NCI-H146 (cell line): ENCODE measurements around the gene KRTAP5-10.
"Not testable (repeated sequence)": the region's sequence is repeated elsewhere in the genome, so short reads cannot be mapped to it uniquely, and the experiment has no call there.

Source experiments
- DNase-seq: peaks from one replicate; lab custom pipeline; 2025; lab: John Stamatoyannopoulos, UW

Gene KRTAP5-10

GRCh38 chr11:71542879-71543777, 22.2 kb upstream of the KRTAP5-10 start:
- DNase-seq: no peak

- DNase-seq: no peak
These were observed 21.5 kb upstream of the KRTAP5-10 start for GRCh38 chr11:71543866-71544265.

GRCh38 chr11:71544525-71545214, 20.7 kb upstream of the KRTAP5-10 start:
- DNase-seq: no peak

DNA sequence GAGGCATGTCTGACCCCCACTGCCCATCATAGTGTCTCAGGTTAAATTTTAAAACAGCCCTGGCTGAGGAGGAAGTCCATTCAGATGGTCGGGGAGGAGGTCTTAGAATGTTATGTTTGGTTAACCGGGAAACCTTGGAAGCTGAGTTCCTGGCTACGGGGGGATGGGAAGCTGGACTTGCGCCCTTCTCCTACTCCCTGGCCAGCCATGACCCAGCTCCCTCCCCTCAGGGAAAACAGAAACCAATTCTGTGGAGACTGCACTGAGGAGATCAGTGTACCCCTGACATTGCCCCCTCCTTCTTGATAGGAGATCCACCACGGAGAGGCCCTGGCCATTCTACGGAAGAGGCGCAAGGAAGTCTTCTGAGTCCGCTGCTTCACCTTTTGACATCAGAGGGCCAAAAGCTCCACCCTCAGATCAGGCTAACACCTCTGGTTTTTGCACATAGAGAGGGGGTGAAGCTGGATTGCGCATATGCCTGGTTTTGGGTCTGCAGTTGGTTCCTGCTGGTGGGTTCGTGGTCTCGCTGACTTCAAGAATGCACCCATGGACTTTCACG, 19.9 kb upstream of the KRTAP5-10 start:
- DNase-seq: no peak

DNA sequence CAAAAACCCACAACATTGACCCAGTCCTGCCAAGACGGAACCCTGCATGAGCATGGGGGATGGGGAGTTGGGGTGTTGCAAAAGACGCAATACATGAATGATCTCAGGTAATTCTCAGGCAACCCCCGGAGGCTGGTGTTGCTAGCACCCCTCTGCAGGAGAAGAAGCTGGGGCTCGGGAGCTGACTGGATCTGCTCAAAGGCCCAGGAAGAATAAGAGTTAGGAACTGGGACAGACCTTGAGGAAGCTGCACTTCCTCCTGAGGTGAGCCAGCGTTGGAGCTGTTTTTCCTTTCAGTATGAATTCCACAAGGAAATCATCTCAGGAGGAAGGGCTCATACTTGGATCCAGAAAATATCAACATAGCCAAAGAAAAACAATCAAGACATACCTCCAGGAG, 17.2 kb upstream of the KRTAP5-10 start, which contains the start of gene KRTAP5-9:
Gene KRTAP5-9, plus strand, starts transcription at position 301 of the 400 bp plus-strand sequence. CDS start 238 bp downstream, outside the sequence.
- no peak for DNase-seq

DNA sequence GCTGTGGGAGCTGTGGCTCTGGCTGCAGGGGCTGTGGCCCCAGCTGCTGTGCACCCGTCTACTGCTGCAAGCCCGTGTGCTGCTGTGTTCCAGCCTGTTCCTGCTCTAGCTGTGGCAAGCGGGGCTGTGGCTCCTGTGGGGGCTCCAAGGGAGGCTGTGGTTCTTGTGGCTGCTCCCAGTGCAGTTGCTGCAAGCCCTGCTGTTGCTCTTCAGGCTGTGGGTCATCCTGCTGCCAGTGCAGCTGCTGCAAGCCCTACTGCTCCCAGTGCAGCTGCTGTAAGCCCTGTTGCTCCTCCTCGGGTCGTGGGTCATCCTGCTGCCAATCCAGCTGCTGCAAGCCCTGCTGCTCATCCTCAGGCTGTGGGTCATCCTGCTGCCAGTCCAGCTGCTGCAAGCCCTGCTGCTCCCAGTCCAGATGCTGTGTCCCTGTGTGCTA, 16.6 kb upstream of the KRTAP5-10 start:
- DNase-seq: no peak

DNA sequence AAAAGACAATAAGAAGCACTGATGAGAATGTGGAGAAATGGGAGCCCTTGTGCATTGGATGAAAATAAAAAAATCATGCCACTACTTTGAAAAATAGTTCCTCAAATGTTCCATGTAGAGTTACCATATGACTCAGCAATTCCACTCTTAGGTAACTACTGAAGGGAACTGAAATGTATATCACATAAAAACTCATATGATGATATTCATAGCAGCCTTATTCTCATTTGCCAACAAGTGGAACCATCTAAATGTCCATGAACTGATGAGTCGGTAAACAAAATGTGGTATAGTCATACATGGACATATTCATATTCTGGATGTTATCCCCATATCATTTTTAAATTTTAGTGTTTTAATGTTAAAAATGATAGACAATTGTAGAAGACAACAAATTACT, 13.7 kb upstream of the KRTAP5-10 start:
- DNase-seq: no peak

DNA sequence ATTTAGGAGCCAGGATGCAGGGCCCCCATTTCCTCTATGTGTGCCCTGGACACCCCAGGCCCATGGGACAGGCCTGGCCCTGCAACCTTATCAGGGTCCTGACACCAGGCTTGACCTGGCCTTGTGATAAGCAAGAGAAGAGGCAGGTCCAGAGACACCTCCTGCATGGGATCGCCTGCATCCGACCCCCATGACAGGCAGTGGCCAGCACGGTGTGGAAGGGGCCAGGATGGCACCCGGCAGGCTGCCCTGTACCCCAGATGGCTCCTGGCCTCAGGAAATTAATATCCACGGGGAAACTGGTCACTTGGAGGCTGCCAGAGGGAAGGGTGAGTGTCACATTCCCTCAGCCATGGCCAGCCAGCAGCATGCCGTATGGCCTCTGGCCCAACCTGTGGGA, 10.4 kb upstream of the KRTAP5-10 start:
- no peak for DNase-seq

- DNase-seq: no peak
These were observed 9.9 kb upstream of the KRTAP5-10 start for GRCh38 chr11:71555508-71555907.

- no peak for DNase-seq
These were observed 9.3 kb upstream of the KRTAP5-10 start for GRCh38 chr11:71556018-71556417.

- no peak for DNase-seq
These were observed 8.1 kb upstream of the KRTAP5-10 start for GRCh38 chr11:71557257-71557656.

GRCh38 chr11:71558996-71559395, 6.4 kb upstream of the KRTAP5-10 start:
- DNase-seq: no peak

DNA sequence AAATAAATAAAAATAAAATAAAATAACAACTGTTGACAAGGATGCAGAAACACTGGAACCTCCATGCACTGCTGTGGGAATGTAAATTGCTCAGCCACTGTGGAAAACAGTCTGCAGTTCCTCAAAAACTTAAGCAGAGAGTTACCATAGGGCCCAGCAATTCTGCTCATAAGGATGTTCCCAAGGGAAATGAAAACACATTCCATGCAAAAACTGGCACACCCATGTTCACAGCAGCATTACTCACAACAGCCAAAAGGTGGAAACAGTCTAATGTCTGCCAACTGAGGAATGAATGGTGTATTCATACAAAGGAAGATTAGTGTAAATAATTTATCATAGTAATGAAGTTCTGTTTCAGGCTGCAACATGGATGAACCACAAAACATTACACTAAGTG, 3.2 kb upstream of the KRTAP5-10 start:
- DNase-seq: no peak

DNA sequence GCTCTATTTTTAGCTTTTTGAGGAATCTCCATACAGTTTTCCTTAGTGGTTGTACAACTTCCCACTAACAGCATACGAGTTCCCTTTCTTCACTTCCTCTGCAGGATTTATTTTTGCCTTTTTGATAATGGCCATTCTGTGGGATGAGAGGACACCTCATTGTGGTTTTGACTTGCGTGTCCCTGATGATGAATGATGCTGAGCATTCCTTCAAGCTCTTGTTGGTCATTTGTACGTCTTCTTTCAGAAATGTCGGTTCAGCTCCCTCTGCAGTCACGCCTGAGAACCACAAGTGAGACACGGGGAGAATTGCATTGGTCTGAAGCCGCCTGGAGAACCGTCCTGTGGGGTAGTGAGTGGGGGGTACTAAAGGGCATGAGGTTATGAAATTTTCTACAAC, 2.0 kb upstream of the KRTAP5-10 start:
- DNase-seq: no peak

DNA sequence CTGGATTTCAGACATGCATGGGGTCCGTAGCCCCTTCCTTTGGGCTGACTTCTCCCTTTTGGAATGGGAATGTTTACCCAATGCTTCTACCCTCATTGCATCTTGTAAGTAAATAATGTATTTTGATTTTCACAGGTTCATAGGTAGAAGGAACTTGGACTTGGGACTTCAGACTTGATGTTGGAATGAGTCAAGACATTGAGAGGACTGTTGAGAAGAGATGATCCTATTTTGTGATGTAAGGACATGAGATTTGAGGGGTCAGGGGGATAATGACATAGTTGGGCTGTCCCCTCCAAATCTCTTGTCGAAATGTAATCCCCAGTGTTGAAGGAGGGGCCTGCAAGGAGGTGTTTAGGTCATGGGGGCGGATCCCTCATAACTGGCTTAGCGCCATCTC, 933 bp upstream of the KRTAP5-10 start:
- DNase-seq: no peak

DNA sequence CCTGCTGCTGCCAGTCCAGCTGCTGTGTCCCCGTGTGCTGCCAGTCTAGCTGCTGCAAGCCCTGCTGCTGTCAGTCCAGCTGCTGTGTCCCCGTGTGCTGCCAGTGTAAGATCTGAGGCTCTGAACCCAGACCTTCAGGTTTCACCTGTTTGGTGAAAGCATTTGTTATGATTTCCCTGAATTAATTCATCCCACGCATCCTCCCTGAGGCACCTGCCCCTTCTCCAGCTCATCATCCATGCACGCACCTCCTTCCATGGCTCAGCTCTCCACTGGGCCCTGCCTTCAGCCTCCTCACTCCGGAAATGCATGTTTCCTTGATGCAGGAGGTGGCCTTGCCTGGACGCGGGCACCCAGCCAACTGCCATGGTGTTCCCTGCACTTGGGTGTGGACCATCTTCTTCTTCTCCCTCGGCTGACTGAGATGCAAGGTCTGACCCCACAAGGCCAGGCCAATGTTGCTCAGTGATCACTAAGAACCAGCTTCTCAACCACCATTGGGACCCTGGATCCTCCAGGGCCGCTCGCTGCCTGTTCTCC, 788 bp downstream of the KRTAP5-10 start:
- DNase-seq: no peak

DNA sequence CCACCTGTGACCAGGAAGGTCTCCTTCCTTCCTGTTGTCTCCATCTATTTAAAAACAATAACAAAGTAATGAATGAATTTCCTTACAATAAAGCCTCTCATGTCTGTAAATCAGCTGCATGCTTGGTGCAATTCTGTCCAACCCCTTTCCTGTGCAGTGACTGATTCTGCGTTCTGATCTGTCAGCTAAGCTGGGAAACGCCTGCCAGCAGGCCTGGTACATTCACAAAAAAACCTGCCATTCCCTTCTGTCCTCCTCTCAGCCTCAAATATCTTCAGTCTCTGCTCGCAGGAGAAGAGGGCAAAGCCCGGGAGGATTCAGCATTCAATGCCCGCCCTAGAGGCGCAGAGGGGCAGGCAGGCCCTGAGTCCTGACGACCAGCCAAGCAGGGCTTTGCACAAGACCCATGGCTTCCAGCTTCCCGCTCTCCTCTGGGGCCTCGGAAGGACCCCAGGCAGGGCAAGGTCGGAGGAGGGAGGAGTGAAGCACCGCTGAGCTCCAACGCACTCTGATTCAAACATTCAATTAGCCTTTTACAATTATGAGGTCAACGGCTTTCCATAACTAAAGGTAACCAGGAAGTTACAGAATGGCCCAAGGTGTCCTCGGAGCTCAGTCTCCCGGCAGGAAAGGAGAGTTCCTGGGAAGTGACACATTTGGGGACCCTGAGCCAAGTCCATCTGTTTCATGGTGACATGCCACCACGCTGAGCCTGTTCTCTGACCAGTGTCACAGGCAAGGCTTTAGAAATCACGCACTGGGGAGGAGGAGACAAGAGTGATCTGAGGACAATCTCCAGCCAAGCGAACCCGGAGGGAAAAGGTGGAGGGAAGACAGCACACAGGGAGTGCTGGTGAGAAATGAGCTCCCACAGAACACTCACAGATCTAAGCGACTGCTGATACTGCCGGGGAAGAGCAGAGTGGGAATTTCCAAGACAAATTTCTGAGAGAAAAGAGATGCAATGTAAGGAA, 1.6 kb downstream of the KRTAP5-10 start:
- DNase-seq: not testable (repeated sequence)

DNA sequence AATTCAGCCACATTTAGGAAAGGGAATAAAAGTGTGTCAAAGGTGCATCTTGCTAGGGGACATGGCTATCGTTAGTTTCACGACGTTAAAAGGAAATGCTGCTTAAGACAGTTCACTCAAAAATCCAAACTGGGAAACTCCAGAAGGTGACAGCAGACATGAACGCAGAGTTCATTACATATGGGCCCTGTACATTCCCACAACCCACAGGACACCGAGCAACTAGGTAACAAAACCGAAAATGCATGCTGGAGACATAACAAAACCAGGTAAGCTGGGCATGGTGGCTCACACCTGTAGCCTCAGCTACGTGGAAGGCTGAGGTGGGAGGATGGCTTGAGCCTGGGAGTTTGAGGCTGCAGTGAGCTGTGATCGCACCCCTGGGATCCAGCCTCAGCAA, 2.3 kb downstream of the KRTAP5-10 start:
- not testable (repeated sequence) for DNase-seq

DNA sequence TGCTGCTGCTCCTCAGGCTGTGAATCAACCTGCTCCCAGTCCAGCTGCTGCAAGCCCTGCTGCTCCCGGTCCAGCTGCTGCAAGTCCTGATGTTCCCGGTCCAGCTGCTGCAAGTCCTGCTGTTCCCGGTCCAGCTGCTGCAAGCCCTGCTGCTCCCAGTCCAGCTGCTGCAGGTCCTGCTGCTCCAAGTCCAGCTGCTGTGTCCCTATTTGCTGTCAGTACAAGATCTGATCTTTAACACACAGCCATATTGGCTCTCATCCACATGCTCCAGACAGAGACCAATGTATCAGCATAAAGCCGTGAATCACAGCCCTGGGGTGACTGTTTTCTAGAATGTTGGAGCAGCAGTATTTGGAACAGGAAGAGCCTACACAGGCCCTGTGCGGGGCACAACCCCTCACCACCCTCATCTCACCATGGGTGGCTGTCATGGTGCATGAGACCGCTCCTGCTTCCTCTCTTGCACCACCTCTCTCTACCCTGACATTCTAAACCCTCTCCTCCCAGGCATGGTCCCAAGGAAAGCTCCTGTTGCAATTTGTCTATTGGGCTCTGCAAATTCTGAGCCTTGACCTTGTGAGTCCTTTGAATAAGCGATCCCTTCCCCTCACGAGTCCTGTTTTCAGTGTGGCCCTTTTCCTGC, 3.5 kb downstream of the KRTAP5-10 start:
- DNase-seq: no peak

DNA sequence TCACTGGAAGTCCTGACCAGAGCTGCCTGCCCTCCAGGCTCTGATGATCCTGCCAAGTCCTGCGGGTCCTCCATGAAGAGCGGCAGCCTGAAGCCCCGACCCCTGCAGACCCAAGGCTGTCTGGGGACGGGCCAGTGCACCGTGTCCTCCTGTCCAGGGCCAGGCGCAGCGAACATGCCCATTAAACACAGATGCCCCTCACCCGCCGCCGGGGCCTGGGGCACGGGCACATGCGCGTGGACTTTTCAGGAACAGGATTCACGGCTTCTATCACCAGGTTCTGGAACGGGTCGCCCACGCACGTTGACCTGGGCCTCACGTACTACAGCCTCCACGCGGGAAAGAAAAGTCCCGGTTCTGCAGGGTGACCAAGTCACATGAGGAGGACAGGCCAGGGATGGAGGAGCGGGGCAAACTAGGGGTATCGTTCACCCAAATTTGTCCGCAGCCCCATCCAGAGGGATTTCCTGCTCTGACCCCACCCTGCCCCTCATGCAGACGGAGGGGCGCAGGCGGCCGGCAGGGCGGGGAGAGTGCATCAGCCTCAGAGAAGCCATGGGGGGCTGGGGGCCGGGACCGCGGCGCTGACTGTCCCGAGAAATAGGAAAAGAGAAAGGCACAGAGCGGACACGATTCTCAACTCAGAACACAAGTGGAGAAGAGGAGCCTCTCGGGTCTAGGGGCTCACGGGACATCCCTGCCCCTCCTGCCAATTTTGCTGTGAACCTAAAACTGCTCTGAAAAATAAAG, 5.9 kb downstream of the KRTAP5-10 start:
- not testable (repeated sequence) for DNase-seq
